ENCODE measurements around the gene PIK3R3. TPM values are rescaled to one million over a fixed set of nuclear protein-coding genes. Genes with fewer than 3 reads are reported as not detected.

The PIK3R3 gene
- total RNA-seq, 2 donors from 2014 or later, result 6.2 to 12.9 TPM

GRCh38 chr1:46130121-46130520, 2.3 kb downstream of the PIK3R3 start:
- intact Hi-C loops (cut with DNase I), result no loop called here
- no peaks in the 10 kb centered on the region for H3K36me3 ChIP-seq (replicated peaks in 1 of 2; ENCODE audit: insufficient read depth in 1 of 2, low read depth in 2 of 2)
- H3K27me3 ChIP-seq, result peaks cover 0 to 10% of the 10 kb centered on the region in 2 donors
- ATAC-seq (no peak), DNase-seq (no peak)
- WGBS, 2 donors, result 53 to 70% methylated on average over 1 of the region's 1 CpG
- H3K9me3 ChIP-seq, result no peaks in the 10 kb centered on the region
- no peak overlapping the region for H3K4me3 ChIP-seq
- TF ChIP-seq POLR2A (IDR thresholded peaks at IDR 0.05), result no peak
- TF ChIP-seq, protein P1, sequence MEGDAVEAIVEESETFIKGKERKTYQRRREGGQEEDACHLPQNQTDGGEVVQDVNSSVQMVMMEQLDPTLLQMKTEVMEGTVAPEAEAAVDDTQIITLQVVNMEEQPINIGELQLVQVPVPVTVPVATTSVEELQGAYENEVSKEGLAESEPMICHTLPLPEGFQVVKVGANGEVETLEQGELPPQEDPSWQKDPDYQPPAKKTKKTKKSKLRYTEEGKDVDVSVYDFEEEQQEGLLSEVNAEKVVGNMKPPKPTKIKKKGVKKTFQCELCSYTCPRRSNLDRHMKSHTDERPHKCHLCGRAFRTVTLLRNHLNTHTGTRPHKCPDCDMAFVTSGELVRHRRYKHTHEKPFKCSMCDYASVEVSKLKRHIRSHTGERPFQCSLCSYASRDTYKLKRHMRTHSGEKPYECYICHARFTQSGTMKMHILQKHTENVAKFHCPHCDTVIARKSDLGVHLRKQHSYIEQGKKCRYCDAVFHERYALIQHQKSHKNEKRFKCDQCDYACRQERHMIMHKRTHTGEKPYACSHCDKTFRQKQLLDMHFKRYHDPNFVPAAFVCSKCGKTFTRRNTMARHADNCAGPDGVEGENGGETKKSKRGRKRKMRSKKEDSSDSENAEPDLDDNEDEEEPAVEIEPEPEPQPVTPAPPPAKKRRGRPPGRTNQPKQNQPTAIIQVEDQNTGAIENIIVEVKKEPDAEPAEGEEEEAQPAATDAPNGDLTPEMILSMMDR (IDR thresholded peaks at IDR 0.05), result no peak
- no peak overlapping the region for H3K27ac ChIP-seq
- peaks cover 11% of the 10 kb centered on the region for H3K4me1 ChIP-seq

DNA sequence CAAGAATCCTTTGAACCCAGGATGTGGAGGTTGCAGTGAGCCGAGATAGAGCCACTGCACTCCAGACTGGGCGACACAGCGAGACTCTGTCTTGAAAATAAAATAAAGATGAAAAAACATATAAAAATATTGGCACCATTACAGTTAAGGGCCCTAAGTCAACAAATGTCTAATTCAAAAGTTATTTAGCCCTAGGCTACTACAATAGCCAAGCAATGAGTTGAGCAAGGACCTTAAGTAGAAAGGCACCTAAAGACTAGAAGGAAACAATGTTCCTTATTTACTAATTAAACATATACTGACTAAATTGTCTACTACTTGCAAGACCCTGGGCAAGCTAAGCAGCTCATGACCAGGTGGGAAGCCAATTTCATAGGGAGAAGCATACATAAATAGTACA, 4.1 kb downstream of the PIK3R3 start:
- no peak for DNase-seq
- Histone ChIP-seq H3K27me3 (peaks cover 0 to 10% of the 10 kb centered on the region in 2 donors), H3K4me3 (no peak overlapping the region), H3K4me1 (peaks cover 5% of the 10 kb centered on the region), H3K9me3 (no peaks in the 10 kb centered on the region), H3K36me3 (replicated peaks in 1 of 2; ENCODE audit: insufficient read depth in 1 of 2, low read depth in 2 of 2) (no peaks in the 10 kb centered on the region), H3K27ac (no peak overlapping the region)
- no peak for ATAC-seq
- WGBS, 2 donors, result 81% methylated on average over 3 of the region's 3 CpGs
- intact Hi-C loops (cut with DNase I), result no loop called here
- TF ChIP-seq, protein P1 (IDR thresholded peaks at IDR 0.05), result no peak
- no peak for TF ChIP-seq POLR2A (IDR thresholded peaks at IDR 0.05)

GRCh38 chr1:46118856-46119255, 13.6 kb downstream of the PIK3R3 start:
- Histone ChIP-seq H3K4me1 (no peaks in the 10 kb centered on the region), H3K27ac (no peak overlapping the region), H3K4me3 (no peak overlapping the region), H3K9me3 (no peaks in the 10 kb centered on the region), H3K36me3 (replicated peaks in 1 of 2; ENCODE audit: insufficient read depth in 1 of 2, low read depth in 2 of 2) (no peaks in the 10 kb centered on the region), H3K27me3 (no peaks in the 10 kb centered on the region)
- intact Hi-C loops (cut with DNase I), result no loop called here
- DNase-seq, result no peak
- TF ChIP-seq POLR2A (IDR thresholded peaks at IDR 0.05), result no peak
- TF ChIP-seq, protein P1 (IDR thresholded peaks at IDR 0.05), result no peak
- no peak for ATAC-seq

DNA sequence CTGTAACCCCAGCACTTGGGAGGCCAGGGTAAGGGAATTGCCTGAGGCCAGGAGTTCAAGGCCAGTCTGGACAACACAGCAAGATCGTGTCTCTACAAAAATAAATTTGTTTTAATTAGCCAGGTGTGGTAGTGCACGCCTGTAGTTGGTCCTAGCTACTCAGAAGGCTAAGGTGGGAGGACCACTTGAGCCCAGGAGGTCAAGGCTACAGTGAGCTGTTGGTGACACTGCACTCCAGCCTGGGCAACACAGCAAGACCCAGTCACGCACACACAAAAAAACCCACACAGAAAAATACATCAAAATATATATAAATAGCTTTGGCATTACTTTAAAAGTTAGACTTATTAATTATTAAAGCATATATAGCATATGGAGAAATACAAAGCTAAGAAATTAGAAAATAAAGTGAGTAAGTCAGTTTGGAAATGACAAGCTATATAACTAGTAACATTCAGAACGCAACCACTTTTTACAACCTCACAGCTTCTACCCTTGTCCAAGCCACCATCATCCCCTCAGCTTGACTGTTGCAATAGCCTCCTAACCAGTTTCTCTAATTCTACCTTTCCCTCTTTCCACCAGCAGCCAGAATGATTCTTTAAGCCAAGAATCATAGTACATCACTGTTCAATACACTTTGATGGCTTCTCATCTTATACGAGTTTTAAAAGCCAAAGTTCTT, 14.5 kb downstream of the PIK3R3 start:
- Histone ChIP-seq H3K36me3 (replicated peaks in 1 of 2; ENCODE audit: insufficient read depth in 1 of 2, low read depth in 2 of 2) (no peaks in the 10 kb centered on the region), H3K4me3 (no peak overlapping the region), H3K4me1 (no peaks in the 10 kb centered on the region), H3K27me3 (no peaks in the 10 kb centered on the region), H3K27ac (no peak overlapping the region), H3K9me3 (no peaks in the 10 kb centered on the region)
- intact Hi-C loops (cut with DNase I), result no loop called here
- no peak for DNase-seq
- ATAC-seq, result no peak
- WGBS, 2 donors, result 78 to 92% methylated on average over 5 of the region's 5 CpGs
- no peak for TF ChIP-seq POLR2A (IDR thresholded peaks at IDR 0.05)
- TF ChIP-seq, protein P1 (IDR thresholded peaks at IDR 0.05), result no peak
